Choroid plexus epithelial cell (primary cell): ENCODE data around the gene TTC1.

ENCODE experiments used
- DNase-seq: peaks from one replicate; pipeline ENCODE4 v3.0.0-alpha.2; 2010; ENCODE audit warnings: low read depth
- H3K4me3 ChIP-seq: 2 replicates; pipeline ENCODE4 v1.5.1; 2011; ENCODE audit warnings: low read depth, mild to moderate bottlenecking, control low read depth, low read length, moderate library complexity
- CTCF ChIP-seq: conservative IDR thresholded peaks from 2 replicates; pipeline ENCODE4 v1.5.1; 2011; ENCODE audit warnings: low read depth, mild to moderate bottlenecking, control low read depth, inconsistent platforms, low read length, moderate library complexity

Gene TTC1

DNA sequence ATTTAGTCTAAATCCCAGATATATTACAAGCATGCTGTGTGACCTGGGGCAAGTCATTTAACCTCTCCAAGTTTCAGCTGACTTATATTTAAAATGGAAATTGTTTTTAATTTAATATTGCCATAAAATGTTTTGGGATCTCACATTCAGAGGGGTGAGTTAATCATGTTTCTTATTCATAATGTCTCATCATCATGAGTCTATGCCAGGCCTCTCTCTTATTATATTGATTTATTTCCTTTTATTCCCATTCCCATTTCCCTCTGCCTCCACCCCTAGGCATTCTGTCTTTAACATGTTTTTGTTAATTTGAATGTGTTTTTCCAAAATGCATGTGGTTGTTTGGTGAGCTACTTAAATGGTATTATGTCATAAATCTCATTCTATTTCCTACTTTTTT is 39.0 kb upstream of the TTC1 start:
- H3K4me3 ChIP-seq: no peak overlapping the region
- TF ChIP-seq CTCF: no peak
- DNase-seq: no peak

GRCh38 chr5:159971038-159971437 is 37.9 kb upstream of the TTC1 start:
- peak; percentile 77 for DNase-seq
- H3K4me3 ChIP-seq: no peak overlapping the region
- no peak for TF ChIP-seq CTCF

DNA sequence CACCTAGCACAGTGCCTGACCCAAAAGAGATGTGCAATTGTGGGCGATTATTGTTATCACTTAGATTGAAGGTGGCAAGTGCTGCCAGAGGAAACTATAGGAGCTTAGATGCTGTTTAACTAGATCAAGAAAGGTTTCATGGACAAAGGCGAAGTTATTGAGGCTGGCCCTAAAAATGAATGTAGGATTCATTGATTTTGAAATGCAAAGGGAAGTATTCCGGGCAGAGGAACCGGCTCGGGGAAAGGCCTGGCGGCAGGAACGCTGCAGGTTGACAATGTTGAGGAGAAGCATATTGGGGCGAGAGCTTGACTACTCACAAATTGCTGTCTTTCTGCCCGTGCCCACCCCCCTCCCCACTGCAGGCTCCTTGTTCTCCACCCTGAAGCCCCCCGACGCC is 37.4 kb upstream of the TTC1 start:
- TF ChIP-seq CTCF: no peak
- no peak for DNase-seq
- H3K4me3 ChIP-seq: peak overlapping the region; percentile 49

- peak overlapping the region; percentile 49 for H3K4me3 ChIP-seq
- TF ChIP-seq CTCF: no peak
- peak; percentile 17 for DNase-seq
These were observed 36.9 kb upstream of the TTC1 start for GRCh38 chr5:159971931-159972461.

GRCh38 chr5:159972538-159973362 is 36.2 kb upstream of the TTC1 start:
- H3K4me3 ChIP-seq: peak overlapping the region; percentile 49
- DNase-seq: no peak
- no peak for TF ChIP-seq CTCF

DNA sequence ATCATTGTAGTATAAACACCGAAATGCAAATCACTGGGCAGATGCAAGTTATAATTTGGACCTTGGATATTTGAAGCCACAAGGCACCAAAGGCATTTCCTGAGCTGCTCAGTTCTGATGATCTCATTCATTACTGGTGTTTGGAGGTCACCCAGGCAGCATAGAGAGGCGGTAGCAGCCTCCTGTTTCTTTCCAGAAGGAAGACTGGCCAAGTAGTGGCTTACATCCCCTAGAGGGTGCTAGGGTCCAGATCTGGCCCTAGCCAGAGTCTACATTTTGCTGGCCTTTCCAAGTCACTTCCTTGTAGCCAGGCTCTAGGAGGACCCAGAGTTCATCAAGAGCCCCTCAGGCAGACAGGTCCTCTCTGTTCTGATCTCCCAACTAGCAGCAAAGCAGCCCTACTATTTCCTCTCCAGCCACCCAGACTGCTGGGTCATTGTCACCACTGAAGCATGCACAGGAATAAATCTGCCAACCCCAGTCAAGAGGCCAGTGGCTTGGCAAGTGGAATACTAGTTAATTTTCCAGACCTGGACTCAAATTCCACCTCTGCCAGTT is 33.4 kb upstream of the TTC1 start:
- peak; percentile 97 for DNase-seq
- H3K4me3 ChIP-seq: no peak overlapping the region
- peak; percentile 75 for TF ChIP-seq CTCF
